GM19468 (cell line): ENCODE data around the gene ITPR2.
"Not testable (repeated sequence)": the region's sequence is repeated elsewhere in the genome, so short reads cannot be mapped to it uniquely, and the experiment has no call there.

Experiments used
- ATAC-seq: cut with Tn5 transposase; IDR thresholded peaks from one replicate; pipeline ENCODE4 v1.9.1; 2021; ENCODE audit warnings: mild to moderate bottlenecking, moderate library complexity, moderate number of reproducible peaks; ENCODE audit not compliant: unreplicated experiment; ENCODE audit errors: extremely low read depth

ITPR2 gene

GRCh38 chr12:26795910-26796309 lies 37.1 kb downstream of the ITPR2 start:
- no peak for ATAC-seq

- peak; percentile 34 for ATAC-seq
These were observed 41.6 kb downstream of the ITPR2 start for GRCh38 chr12:26791301-26791791.

DNA sequence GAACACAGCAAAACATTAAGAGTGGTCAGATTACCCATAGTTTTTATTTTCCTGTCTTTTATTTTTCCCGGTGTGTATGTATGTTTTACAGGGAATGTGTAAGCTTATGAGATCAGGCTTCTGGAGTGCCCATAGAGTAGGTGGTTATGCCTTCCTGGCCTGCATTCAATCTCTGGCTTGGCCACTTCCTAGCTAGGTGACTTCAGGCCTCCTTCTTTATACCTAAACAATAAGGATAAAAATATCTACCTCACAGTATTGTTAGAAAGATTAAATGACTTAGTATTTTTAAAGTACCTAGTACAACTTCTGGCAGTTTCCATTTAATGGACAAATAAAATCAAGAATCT lies 42.4 kb downstream of the ITPR2 start:
- ATAC-seq: no peak

DNA sequence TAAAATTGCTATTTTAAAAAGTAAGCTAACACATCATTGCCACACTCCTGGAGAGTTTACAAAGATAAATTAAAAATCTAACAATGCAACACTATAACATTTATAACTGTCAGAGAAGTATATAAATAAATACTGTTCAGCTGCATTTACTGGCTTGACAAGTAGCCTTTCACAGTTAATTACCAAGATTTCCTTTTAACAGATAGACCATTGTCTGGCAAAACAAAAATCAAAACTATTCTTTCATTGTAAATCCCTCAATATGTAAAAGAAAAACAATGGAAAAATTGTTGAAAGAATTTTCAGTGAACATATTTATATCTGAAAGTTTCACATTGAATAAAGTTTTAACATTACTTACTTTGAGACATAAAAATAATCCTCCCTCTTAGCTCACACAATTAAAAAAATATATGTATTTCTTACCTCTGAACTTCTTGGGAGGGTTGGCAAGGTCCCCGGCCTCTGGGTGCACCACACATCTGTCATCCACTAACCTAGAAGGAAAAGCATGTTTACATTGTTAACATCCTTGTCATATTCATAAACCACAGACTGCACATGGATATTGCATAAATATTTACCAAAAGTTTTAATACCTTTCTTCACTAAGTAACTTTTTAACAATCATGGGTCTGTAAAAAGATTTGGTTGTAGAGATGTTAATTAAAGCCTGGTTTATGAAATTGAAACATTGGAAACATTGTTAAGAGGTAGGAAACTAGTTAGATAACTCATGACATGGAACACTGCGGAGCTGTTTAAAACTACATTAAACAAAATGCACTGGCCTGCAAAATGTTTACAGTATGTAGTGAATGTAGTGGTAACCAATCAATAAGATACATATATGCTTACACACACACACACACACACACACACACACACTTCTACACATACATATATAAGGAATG lies 43.0 kb downstream of the ITPR2 start:
- ATAC-seq: no peak

- ATAC-seq: no peak
These were observed 46.0 kb downstream of the ITPR2 start for GRCh38 chr12:26786865-26787514.

GRCh38 chr12:26786491-26786864 lies 46.5 kb downstream of the ITPR2 start:
- no peak for ATAC-seq

DNA sequence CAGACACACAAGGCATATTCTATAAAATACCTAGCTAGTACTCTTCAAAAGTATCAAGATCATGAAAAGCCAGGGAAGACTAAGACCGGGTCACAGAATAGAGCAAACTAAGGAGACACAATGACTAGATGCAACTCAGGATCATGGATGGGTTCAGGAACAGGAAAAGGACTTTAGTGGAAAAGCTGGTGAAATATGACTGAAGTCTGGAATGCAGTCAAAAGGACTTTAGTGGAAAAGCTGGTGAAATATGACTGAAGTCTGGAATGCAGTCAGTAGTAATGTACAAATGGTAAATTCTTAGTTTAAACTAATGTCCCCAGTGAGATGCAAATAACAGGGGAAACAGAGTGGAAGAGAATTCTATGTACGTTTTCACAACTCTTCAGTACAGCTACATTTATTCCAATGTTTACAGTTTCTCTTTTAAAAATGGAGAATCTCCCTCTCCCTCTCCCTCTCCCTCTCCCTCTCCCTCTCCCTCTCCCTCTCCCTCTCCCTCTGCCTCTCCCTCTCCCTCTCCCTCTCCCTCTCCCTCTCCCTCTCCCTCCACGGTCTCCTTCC lies 49.1 kb downstream of the ITPR2 start:
- ATAC-seq: not testable (repeated sequence)

DNA sequence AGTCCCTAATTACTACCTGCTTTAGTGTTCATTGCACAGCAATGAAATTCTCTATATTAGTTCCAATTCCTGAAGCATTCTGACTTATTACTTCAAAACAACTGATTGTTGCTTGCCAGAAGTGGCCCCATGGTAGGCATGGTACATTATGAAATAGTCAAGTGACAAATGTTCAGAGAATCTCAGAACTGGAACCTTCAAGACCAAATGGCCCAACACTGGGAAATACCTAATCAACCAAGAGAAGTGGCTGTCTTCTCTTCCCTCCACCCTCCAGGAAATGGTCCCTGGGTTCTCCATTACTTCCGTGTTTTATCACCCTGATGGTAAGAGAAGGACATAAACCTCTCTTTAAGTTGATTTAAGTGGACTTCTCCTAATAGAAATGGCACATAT lies 49.9 kb downstream of the ITPR2 start:
- ATAC-seq: no peak

DNA sequence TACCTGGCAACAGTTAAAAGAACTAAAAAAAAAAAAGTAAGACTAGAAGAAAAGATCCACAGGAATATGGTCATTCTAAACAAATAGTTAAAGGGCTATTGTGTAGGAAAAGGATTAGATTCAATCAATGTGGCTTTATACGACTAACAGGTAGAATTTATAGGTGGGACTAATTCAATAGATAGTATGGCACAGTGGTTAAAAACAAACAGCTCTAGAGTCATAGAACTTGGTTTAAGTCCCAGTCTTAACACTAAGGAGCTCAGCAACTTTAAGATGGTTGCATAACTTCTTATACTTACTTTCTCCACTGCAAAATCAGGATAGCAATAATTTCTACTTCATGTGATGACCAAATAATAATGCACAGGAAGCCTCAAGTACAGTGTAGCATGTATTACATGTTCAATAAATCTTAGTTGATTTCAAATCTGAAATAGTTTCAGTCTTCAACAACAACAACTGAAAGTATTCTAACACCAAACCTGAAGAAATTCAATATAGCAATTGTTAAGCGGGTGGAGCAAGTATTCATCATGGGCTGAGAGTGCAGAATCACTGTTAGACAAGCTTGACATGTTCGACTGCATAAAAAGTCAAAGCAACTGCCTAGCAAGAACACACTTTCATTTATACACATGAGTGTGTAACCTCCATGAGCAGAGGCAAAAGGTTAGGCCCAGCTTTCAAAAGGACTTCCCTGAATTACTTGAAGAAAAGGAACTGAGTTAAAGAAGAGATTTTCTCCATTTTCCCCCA lies 50.4 kb downstream of the ITPR2 start:
- no peak for ATAC-seq

- ATAC-seq: not testable (repeated sequence)
These were observed 52.3 kb downstream of the ITPR2 start for GRCh38 chr12:26780656-26781055.

DNA sequence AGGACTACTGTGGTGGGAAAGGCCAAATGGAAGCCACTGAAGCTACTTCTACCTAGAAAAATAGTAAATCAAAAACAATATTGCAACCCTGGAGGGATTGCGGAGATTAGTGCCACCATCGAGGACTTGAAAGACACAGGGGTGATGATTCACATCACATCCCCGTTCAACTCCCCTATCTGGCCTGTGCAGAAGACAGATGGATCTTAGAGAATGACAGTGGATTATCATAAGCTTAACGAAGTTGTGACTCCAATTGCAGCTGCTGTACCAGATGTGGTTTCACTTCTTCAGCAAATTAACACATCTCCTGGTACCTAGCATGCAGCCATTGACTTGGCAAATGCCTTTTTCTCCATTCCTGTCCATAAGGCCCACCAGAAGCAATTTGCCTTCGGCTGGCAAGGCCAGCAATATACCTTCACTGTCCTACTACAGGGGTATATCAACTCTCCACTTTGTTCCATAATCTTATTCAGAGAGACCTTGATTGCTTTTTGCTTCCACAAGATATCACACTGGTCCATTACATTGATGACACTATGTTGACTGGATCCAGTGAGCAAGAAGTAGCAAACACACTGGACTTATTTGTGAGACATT lies 54.7 kb downstream of the ITPR2 start:
- ATAC-seq: not testable (repeated sequence)

GRCh38 chr12:26777236-26777635 lies 55.8 kb downstream of the ITPR2 start:
- no peak for ATAC-seq

- ATAC-seq: not testable (repeated sequence)
These were observed 57.0 kb downstream of the ITPR2 start for GRCh38 chr12:26775991-26776390.

- ATAC-seq: no peak
These were observed 59.5 kb downstream of the ITPR2 start for GRCh38 chr12:26773313-26774104.

- ATAC-seq: no peak
These were observed 61.1 kb downstream of the ITPR2 start for GRCh38 chr12:26771861-26772260.

GRCh38 chr12:26770239-26771070 lies 62.5 kb downstream of the ITPR2 start:
- ATAC-seq: no peak

- no peak for ATAC-seq
These were observed 63.4 kb downstream of the ITPR2 start for GRCh38 chr12:26769611-26770010.
